HFFc6 (cell line): ENCODE data around the gene C16orf92. TPM values are rescaled to one million over a fixed set of nuclear protein-coding genes. Genes with fewer than 3 reads are reported as not detected.
A peak's percentile ranks its signal among the peaks of the same experiment; 100 is the strongest.

ENCODE experiments used
- DNase-seq: peaks from one replicate; pipeline ENCODE4 v3.0.0-alpha.2; 2018
- H3K27ac Mint-ChIP-seq: 2 replicates; pipeline ENCODE4 v1.8.0; 2020; ENCODE audit warnings: mild to moderate bottlenecking, mixed read lengths
- H3K27me3 Mint-ChIP-seq: 2 replicates; pipeline ENCODE4 v1.8.0; 2021; ENCODE audit warnings: mild to moderate bottlenecking, moderate library complexity, mixed read lengths; ENCODE audit not compliant: insufficient read depth
- H3K36me3 Mint-ChIP-seq: 2 replicates; pipeline ENCODE4 v1.8.0; 2021; ENCODE audit warnings: low read depth, mixed read lengths
- H3K4me1 Mint-ChIP-seq: 2 replicates; pipeline ENCODE4 v1.8.0; 2020; ENCODE audit warnings: low read depth, mixed read lengths
- H3K4me3 Mint-ChIP-seq: 2 replicates; pipeline ENCODE4 v1.8.0; 2020; ENCODE audit warnings: mild to moderate bottlenecking, moderate library complexity, mixed read lengths
- H3K9me3 Mint-ChIP-seq: 2 replicates; pipeline ENCODE4 v1.8.0; 2020; ENCODE audit warnings: mild to moderate bottlenecking, mixed read lengths
- total RNA-seq, 6 experiments: library from RNA; stranded (reverse); fragmentation: NEBNext Ultra II Directional; extraction: Animal tissue kit (Norgen Biotek cat#: 25700); gene quantifications; 2 replicates in 1 of 6; 3 replicates in 5 of 6; pipeline ENCODE4 v1.2.3, GENCODE V29; 2021
- TF ChIP-seq, protein P1 (sequence below): fragments of 200-600 bp; sonication (generic); IDR thresholded peaks from 2 replicates; pipeline ENCODE4 v1.5.0; 2021; ENCODE audit warnings: antibody characterized with exemption, mild to moderate bottlenecking

The C16orf92 gene
- total RNA-seq, 6 experiments from 2014 or later: not detected

DNA sequence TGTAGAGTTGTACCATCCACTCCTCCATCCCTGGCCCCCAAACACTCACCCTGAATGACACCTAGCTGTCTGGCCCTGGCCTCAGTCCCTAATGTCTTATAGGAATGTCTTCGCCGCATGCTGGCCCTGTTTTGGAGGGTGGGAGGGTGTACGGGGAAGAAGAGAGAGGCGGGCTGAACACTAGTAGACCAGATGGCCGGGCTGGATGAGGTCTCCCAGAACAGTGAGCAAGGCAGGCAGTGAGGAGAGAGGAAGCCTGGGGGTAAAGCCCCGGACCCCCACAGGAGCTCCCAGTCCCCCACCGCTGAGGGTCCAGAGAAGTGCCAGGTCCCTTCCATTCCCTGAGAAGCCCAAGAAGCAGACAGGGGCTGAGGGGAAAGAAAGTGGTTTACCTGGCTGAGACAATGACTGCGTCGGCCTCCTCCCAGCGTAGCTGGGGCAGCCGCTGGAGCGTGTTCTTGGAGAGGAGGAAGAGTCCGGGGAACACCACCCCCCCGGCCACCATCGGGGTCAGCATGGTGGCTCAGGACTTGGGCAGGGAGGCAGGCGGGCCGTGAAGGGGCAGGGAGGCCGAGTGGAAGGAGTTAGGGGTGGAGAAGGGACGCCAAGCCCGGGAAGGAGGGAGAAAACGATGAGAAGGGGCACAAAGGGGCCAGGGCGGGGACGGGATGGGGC lies 7.2 kb downstream of the C16orf92 start:
- peaks cover 6% of the 10 kb centered on the region; the same call in 1 of the 2 replicates for H3K4me1 Mint-ChIP-seq
- H3K27ac Mint-ChIP-seq: no peak overlapping the region
- H3K4me3 Mint-ChIP-seq: no peak overlapping the region
- H3K9me3 Mint-ChIP-seq: no peaks in the 10 kb centered on the region
- no peaks in the 10 kb centered on the region for H3K36me3 Mint-ChIP-seq
- no peak for DNase-seq
- H3K27me3 Mint-ChIP-seq: peaks cover 47% of the 10 kb centered on the region
- TF ChIP-seq, protein P1, sequence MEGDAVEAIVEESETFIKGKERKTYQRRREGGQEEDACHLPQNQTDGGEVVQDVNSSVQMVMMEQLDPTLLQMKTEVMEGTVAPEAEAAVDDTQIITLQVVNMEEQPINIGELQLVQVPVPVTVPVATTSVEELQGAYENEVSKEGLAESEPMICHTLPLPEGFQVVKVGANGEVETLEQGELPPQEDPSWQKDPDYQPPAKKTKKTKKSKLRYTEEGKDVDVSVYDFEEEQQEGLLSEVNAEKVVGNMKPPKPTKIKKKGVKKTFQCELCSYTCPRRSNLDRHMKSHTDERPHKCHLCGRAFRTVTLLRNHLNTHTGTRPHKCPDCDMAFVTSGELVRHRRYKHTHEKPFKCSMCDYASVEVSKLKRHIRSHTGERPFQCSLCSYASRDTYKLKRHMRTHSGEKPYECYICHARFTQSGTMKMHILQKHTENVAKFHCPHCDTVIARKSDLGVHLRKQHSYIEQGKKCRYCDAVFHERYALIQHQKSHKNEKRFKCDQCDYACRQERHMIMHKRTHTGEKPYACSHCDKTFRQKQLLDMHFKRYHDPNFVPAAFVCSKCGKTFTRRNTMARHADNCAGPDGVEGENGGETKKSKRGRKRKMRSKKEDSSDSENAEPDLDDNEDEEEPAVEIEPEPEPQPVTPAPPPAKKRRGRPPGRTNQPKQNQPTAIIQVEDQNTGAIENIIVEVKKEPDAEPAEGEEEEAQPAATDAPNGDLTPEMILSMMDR: no peak

DNA sequence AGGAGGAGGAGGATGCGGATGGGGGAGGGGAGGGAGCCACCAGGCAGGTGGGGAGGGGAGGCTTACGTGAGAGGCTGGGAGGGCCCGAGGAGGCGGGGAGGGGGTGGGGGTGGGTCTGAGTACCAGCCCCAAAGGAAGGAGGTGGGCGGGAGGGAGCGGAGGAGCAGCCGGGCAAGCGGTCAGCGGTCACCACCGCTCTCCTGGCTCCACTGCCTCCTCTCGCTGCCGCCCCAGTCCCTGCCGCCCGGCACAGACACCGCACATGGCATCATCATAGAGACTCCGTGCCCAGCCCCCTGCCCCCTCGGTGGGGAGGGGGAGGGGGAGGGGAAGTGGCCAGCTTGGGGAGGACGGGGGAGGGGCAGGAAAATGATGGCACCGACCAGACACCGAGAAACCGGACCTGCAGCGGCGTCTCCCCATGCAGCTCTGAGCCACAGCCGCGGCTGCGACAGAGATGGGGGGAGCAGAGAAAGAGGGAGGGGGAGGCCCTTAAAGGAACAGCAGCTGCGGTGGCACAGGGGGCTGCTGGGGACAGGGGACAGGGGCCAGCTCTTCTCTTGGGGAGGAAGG lies 7.9 kb downstream of the C16orf92 start, which contains the start of gene TLCD3B:
Gene TLCD3B (minus strand): TSS at position 431 of the 573 bp plus-strand sequence. CDS start 744 bp downstream, outside the sequence.
- DNase-seq: no peak
- Mint-ChIP-seq H3K9me3 (no peaks in the 10 kb centered on the region), H3K27me3 (peaks cover 54% of the 10 kb centered on the region), H3K4me3 (peak within 1 kb of the TSS; percentile 30; the same call in 1 of the 2 replicates), H3K36me3 (no peaks in the 10 kb centered on the region), H3K27ac (no peak within 1 kb of the TSS), H3K4me1 (peaks cover 6% of the 10 kb centered on the region; the same call in 1 of the 2 replicates)
- TF ChIP-seq, protein P1: no peak

DNA sequence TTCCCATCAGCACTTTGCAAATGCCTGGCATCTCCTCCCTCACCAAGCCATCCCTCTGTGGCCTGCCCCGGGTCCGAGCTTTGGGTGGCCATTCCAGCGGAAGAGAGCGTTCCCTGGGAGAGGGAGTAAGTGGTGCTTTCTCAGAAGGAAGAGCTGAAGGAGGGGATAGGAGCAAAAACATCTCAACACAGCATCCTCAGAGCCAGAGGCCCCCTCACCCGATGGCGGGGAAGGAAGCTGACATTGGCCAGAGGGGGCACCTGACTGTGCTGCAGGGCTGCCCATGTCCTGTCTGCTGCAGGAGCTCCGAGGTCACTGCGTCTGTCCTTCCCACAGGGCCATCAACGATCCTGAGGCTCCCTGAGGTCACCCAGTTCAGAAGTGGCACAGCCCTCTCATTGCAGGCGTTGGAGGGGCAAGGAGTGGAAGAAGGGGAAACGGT lies 8.5 kb downstream of the C16orf92 start:
- Mint-ChIP-seq H3K4me1 (peaks cover 6% of the 10 kb centered on the region; the same call in 1 of the 2 replicates), H3K27me3 (peaks cover 52% of the 10 kb centered on the region), H3K27ac (no peak overlapping the region), H3K36me3 (no peaks in the 10 kb centered on the region), H3K9me3 (no peaks in the 10 kb centered on the region), H3K4me3 (no peak overlapping the region)
- no peak for DNase-seq
- TF ChIP-seq, protein P1: no peak

DNA sequence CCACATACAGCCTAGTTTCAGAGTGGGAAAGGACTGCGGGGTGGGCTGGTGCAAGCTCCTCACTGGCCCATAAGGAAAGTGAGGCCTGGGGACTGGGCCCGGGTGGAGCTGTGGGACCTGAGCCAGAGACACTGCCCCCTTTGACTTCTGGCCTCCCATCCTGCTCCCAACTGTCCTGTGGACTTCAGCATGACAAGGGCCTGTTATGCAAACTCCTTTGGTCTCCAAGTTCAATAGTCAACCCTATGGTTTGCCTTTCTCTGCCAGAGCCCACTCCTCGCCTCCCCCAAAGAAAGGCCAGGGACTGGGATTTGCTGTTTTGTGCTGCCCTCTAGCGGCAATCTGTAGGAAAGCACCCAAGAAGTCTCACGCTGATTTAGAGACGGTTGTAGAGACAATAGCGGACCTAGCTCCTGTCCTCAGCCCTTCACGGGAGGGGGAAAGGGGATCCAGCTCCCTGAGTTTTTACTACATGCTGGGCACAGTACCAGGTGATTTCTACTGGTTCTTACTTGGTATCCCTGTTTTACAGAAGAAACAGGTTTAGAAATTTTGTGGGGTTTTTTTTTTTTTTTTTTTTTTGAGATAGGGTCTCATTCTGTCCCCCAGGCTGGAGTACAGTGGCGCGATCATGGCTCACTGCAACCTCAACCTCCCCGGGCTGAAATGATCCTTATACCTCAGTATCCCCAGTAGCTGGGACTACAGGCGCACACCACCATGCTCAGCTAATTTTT lies 9.3 kb downstream of the C16orf92 start:
- Mint-ChIP-seq H3K36me3 (no peaks in the 10 kb centered on the region), H3K27me3 (peaks cover 52% of the 10 kb centered on the region), H3K9me3 (no peaks in the 10 kb centered on the region), H3K4me1 (peaks cover 6% of the 10 kb centered on the region; the same call in 1 of the 2 replicates), H3K4me3 (peak overlapping the region; percentile 30; the same call in 1 of the 2 replicates), H3K27ac (no peak overlapping the region)
- TF ChIP-seq, protein P1: peak; percentile 94
- peak; percentile 45 for DNase-seq

DNA sequence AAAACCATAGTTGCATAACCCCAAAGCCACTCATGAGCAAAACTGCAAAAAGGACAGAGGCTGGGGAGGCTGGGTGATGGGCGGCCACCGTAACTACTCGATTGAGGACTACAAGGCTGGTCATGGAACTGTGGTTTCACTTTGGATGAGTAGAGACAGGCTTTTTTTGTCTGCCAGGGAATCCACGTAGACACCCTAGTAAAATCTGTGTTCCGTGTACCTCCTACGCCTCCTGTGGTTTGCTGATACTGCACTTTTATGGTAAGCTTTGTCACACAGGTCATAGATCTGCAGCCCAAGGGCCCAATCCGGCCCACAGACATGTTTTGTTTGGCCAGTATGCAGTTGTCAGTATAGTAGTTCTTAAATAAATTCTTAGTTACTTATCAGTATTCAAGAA lies 10.3 kb downstream of the C16orf92 start:
- no peak for DNase-seq
- Mint-ChIP-seq H3K4me3 (no peak overlapping the region), H3K27me3 (peaks cover 47% of the 10 kb centered on the region), H3K36me3 (no peaks in the 10 kb centered on the region), H3K9me3 (no peaks in the 10 kb centered on the region), H3K4me1 (peaks cover 6% of the 10 kb centered on the region; the same call in 1 of the 2 replicates), H3K27ac (no peak overlapping the region)
- TF ChIP-seq, protein P1: no peak
